ENCODE results near the gene LMO3. TPM values are rescaled to one million over a fixed set of nuclear protein-coding genes. Genes with fewer than 3 reads are reported as not detected.

The LMO3 gene
- total RNA-seq, 4 donors from 2014 or later = 12.4 to 26.6 (median 21.6) TPM

DNA sequence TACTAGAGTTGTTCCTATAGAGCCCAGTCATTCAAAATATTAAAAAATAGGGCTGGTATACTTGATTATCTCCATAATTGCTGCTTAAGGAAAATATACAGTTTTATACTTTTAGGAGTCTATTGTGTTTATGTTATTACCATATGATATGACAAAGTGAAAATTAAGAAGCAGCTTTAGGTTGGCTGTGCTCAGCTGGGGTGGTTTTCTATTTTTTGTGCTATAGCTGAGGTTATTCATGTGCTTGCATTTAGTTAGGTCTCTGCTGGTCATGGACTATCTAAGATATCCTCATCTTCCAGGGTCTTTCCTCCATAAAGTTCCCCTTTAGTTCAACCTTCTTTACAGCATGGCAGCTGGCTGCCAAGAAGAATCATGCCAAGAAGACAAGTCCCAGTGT is 13.6 kb upstream of the LMO3 start:
- Histone ChIP-seq H3K4me3 (no peak overlapping the region), H3K36me3 (no peaks in the 10 kb centered on the region), H3K4me1 (no peaks in the 10 kb centered on the region), H3K27ac (no peak overlapping the region), H3K9me3 (peaks cover 0 to 7% (median 0%) of the 10 kb centered on the region in 4 donors), H3K27me3 (no peaks in the 10 kb centered on the region)
- TF ChIP-seq POLR2A (IDR thresholded peaks at IDR 0.05) = no peak
- TF ChIP-seq, protein P1, sequence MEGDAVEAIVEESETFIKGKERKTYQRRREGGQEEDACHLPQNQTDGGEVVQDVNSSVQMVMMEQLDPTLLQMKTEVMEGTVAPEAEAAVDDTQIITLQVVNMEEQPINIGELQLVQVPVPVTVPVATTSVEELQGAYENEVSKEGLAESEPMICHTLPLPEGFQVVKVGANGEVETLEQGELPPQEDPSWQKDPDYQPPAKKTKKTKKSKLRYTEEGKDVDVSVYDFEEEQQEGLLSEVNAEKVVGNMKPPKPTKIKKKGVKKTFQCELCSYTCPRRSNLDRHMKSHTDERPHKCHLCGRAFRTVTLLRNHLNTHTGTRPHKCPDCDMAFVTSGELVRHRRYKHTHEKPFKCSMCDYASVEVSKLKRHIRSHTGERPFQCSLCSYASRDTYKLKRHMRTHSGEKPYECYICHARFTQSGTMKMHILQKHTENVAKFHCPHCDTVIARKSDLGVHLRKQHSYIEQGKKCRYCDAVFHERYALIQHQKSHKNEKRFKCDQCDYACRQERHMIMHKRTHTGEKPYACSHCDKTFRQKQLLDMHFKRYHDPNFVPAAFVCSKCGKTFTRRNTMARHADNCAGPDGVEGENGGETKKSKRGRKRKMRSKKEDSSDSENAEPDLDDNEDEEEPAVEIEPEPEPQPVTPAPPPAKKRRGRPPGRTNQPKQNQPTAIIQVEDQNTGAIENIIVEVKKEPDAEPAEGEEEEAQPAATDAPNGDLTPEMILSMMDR (IDR thresholded peaks at IDR 0.05) = no peak
- TF ChIP-seq EP300 (IDR thresholded peaks at IDR 0.05) = no peak
- DNase-seq (ENCODE audit: low spot score in 2 of 2) = no peak

DNA sequence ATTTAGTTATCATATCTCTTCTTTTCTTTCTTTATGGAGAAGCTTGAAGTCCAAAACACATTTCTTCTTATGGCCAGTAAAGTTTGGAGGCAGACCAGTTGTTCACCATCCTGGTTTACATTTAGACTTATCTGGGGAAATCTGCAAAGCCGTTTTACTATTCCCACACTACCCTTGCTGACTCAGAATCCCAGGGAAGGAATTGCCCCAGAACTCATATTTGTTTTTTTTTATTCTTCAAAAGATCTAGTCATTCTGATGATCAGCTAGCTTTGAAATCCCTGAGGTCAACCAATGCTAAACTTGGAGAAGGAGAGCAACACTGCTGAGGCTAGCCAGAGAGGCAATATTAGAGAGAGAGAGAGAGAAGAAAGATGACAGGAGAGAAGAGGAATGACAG is 12.3 kb upstream of the LMO3 start:
- Histone ChIP-seq H3K27me3 (no peaks in the 10 kb centered on the region), H3K9me3 (peaks cover 0 to 7% (median 0%) of the 10 kb centered on the region in 4 donors), H3K4me3 (no peak overlapping the region), H3K4me1 (no peaks in the 10 kb centered on the region), H3K27ac (no peak overlapping the region), H3K36me3 (no peaks in the 10 kb centered on the region)
- DNase-seq (ENCODE audit: low spot score in 2 of 2) = no peak
- TF ChIP-seq EP300 (IDR thresholded peaks at IDR 0.05) = no peak
- TF ChIP-seq POLR2A (IDR thresholded peaks at IDR 0.05) = no peak
- TF ChIP-seq, protein P1 (IDR thresholded peaks at IDR 0.05) = no peak
- 58 to 71% methylated on average over 1 of the region's 1 CpG for WGBS, 2 donors

DNA sequence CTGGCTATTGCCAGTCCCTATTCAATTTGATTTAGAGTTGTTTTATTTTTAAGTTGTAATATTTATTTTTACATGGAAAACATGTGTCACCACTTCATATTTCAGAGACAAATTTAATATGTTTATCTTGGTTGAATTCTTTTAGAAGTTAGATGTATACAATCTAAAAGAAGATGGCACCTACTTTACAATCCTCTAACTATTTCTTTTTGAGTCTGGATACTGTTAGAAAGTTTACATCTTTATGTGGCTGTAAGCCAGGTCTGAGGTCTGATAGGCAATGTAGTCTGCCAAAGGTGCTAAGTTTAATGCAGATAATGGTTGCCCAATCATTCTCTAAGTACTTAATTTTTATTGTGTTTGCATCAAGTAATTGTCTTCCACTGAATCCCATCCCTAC is 7.2 kb upstream of the LMO3 start:
- no peaks in the 10 kb centered on the region for H3K9me3 ChIP-seq
- no peaks in the 10 kb centered on the region for H3K36me3 ChIP-seq
- no peak overlapping the region for H3K27ac ChIP-seq
- H3K27me3 ChIP-seq = peaks cover 0 to 9% of the 10 kb centered on the region in 2 donors
- H3K4me3 ChIP-seq = no peak overlapping the region
- peaks cover 0 to 16% (median 0%) of the 10 kb centered on the region in 4 donors for H3K4me1 ChIP-seq
- DNase-seq (ENCODE audit: low spot score in 2 of 2) = no peak
- no peak for TF ChIP-seq POLR2A (IDR thresholded peaks at IDR 0.05)

DNA sequence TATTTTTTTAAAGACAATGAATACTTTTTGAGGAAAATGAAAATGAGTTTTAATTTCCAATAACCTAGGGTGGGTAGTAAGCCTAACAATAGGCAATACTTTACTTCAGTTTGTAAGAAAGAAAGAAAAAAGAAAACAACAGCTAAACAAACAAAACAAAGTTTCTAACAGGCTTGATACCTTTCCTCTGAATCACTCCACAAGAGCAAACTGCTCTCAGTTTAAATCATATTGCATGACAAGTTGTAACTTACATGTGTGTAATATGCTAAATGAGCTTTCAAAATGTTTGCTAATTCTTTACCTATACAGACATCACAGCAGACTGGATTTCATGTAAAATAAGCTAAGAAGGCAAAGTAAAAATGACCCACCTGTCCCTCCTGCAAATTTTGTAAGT is 6.7 kb upstream of the LMO3 start:
- H3K4me3 ChIP-seq = no peak overlapping the region
- H3K9me3 ChIP-seq = no peaks in the 10 kb centered on the region
- peaks cover 0 to 16% (median 0%) of the 10 kb centered on the region in 4 donors for H3K4me1 ChIP-seq
- TF ChIP-seq POLR2A (IDR thresholded peaks at IDR 0.05) = no peak
- TF ChIP-seq EP300 (IDR thresholded peaks at IDR 0.05) = no peak
- TF ChIP-seq, protein P1 (IDR thresholded peaks at IDR 0.05) = no peak
- H3K27ac ChIP-seq = no peak overlapping the region
- H3K36me3 ChIP-seq = no peaks in the 10 kb centered on the region
- H3K27me3 ChIP-seq = peaks cover 0 to 9% of the 10 kb centered on the region in 2 donors
- no peak for DNase-seq (ENCODE audit: low spot score in 2 of 2)

DNA sequence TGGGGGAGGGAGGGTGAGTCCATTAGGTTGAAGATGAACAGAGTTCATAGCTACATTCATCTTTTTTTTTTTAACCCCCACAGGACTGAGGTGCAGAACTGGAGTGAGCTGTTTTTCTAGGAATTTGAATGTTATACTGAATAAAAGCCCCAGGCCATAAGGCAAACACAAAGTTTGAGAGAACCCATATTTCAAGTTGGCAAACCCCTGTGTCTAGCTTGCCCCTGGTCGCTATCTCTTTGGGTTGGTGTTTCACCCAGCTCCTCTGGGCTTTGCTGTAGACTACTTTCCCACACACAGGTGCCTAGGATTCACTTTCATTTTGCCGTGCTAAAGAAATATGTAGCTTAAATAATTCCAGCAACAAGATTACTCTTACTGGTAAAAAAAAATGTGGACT is 5.2 kb upstream of the LMO3 start:
- Histone ChIP-seq H3K27me3 (peaks cover 0 to 9% of the 10 kb centered on the region in 2 donors), H3K9me3 (no peaks in the 10 kb centered on the region), H3K36me3 (no peaks in the 10 kb centered on the region), H3K27ac (no peak overlapping the region), H3K4me1 (peaks cover 0 to 21% (median 0%) of the 10 kb centered on the region in 4 donors), H3K4me3 (no peak overlapping the region)
- no peak for TF ChIP-seq POLR2A (IDR thresholded peaks at IDR 0.05)
- TF ChIP-seq EP300 (IDR thresholded peaks at IDR 0.05) = no peak
- TF ChIP-seq, protein P1 (IDR thresholded peaks at IDR 0.05) = no peak
- no peak for DNase-seq (ENCODE audit: low spot score in 2 of 2)
- 70 to 77% methylated on average over 2 of the region's 2 CpGs for WGBS, 2 donors

DNA sequence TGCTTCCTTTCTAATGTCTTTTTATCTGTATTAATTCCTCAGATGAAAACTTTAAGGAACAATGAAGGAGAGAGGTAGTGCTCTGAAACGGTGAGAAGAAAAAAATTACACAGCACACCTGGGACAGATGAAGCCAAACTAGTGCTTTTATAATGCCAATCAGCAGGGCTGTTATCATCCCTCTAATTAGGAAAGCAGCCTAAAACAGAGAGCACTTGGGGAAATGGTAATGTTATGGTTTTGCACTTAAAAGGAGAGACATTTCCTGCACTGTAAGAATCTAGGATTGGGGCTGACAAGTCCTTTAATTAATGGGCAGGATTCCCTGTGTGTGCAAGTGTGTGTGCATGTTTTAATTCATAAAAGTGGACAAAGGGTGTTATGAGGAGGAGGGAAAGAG is 4.8 kb upstream of the LMO3 start:
- H3K27me3 ChIP-seq = peaks cover 0 to 9% of the 10 kb centered on the region in 2 donors
- TF ChIP-seq, protein P1 (IDR thresholded peaks at IDR 0.05) = no peak
- TF ChIP-seq POLR2A (IDR thresholded peaks at IDR 0.05) = no peak
- TF ChIP-seq EP300 (IDR thresholded peaks at IDR 0.05) = no peak
- WGBS, 2 donors = 13 to 19% methylated on average over 1 of the region's 1 CpG
- H3K4me3 ChIP-seq = no peak overlapping the region
- peaks cover 0 to 21% (median 0%) of the 10 kb centered on the region in 4 donors for H3K4me1 ChIP-seq
- H3K36me3 ChIP-seq = no peaks in the 10 kb centered on the region
- no peak overlapping the region for H3K27ac ChIP-seq
- no peak for DNase-seq (ENCODE audit: low spot score in 2 of 2)
- no peaks in the 10 kb centered on the region for H3K9me3 ChIP-seq

Measured in tibial nerve (tissue), 4 donors.